IMR-90 (cell line): ENCODE results near the gene PCBP3. TPM values are rescaled to one million over a fixed set of nuclear protein-coding genes. Genes with fewer than 3 reads are reported as not detected.

Experiments
- ATAC-seq: fragments of 200-7000 bp; cut with Tn5 transposase; 2 replicates; pipeline ENCODE4 v1.9.1; 2020; ENCODE audit warnings: low read depth, mild to moderate bottlenecking, moderate library complexity
- BruUV-seq: library from RNA; stranded (reverse); fragments of 400-500 nt; replicated peaks from 2 replicates; lab custom pipeline; 2021; lab: Mats Ljungman, UMichigan
- CTCF ChIA-PET: fragments of 300-600 bp; formaldehyde crosslinking; extraction: SDS; loops from one replicate; lab custom pipeline; 2021; ENCODE audit warnings: antibody characterized with exemption; lab: Yijun Ruan, JAX
- POLR2A ChIA-PET: fragments of 300-600 bp; sonication (Branson Sonifier 250); formaldehyde crosslinking; loops from one replicate; lab custom pipeline; 2022; ENCODE audit warnings: antibody characterized with exemption; ENCODE audit not compliant: unreplicated experiment; lab: Charles Lee
- DNase-seq: peaks from one replicate; pipeline ENCODE4 v3.0.0; 2013
- H2AFZ ChIP-seq: replicated peaks from 2 replicates; pipeline ENCODE3; 2013; ENCODE audit warnings: low read length, mild to moderate bottlenecking; ENCODE audit not compliant: poor library complexity
- H2AK5ac ChIP-seq: 2 replicates; pipeline ENCODE4 v1.6.1; 2013; ENCODE audit warnings: low read depth, low read length, inconsistent platforms
- H2AK9ac ChIP-seq: replicated peaks from 2 replicates; pipeline ENCODE3; 2013; ENCODE audit warnings: mild to moderate bottlenecking, low read depth, low read length, moderate library complexity; ENCODE audit not compliant: poor library complexity
- H2BK120ac ChIP-seq: 2 replicates; pipeline ENCODE4 v1.6.1; 2013; ENCODE audit warnings: low read depth, low read length, inconsistent platforms
- H2BK15ac ChIP-seq: 3 replicates; pipeline ENCODE4 v1.6.1; 2013; ENCODE audit warnings: low read depth, low read length, inconsistent platforms
- H2BK20ac ChIP-seq: 2 replicates; pipeline ENCODE4 v1.6.1; 2013; ENCODE audit warnings: low read depth, mild to moderate bottlenecking, inconsistent platforms, low read length, moderate library complexity
- H2BK5ac ChIP-seq: 2 replicates; pipeline ENCODE4 v1.6.1; 2013; ENCODE audit warnings: mild to moderate bottlenecking, low read depth, low read length, inconsistent platforms; ENCODE audit not compliant: poor library complexity, severe bottlenecking
- H3K14ac ChIP-seq: replicated peaks from 2 replicates; pipeline ENCODE4 v1.6.1; 2013; ENCODE audit warnings: low read depth, low read length, inconsistent platforms
- H3K18ac ChIP-seq: 2 replicates; pipeline ENCODE4 v1.6.1; 2013; ENCODE audit warnings: low read depth, low read length, control low read depth
- H3K23ac ChIP-seq: 2 replicates; pipeline ENCODE4 v1.6.1; 2013; ENCODE audit warnings: low read depth, low read length, inconsistent platforms
- H3K27ac ChIP-seq: 2 replicates; pipeline ENCODE4 v1.5.1; 2013; ENCODE audit warnings: mild to moderate bottlenecking, control low read depth, low read length; ENCODE audit not compliant: insufficient read depth
- H3K27me3 ChIP-seq: 2 replicates; pipeline ENCODE4 v1.6.1; 2013; ENCODE audit warnings: low read length; ENCODE audit not compliant: control insufficient read depth, insufficient read depth
- H3K36me3 ChIP-seq: 2 replicates; pipeline ENCODE4 v1.6.1; 2013; ENCODE audit warnings: low read length, mixed read lengths; ENCODE audit not compliant: control insufficient read depth, insufficient read depth
- H3K4ac ChIP-seq: 2 replicates; pipeline ENCODE4 v1.6.1; 2013; ENCODE audit warnings: low read depth, low read length, inconsistent platforms
- H3K4me1 ChIP-seq: 2 replicates; pipeline ENCODE4 v1.6.1; 2013; ENCODE audit warnings: low read length, mixed read lengths; ENCODE audit not compliant: control insufficient read depth, insufficient read depth
- H3K4me2 ChIP-seq: 2 replicates; pipeline ENCODE4 v1.6.1; 2013; ENCODE audit warnings: low read depth, mild to moderate bottlenecking, control low read depth, low read length, moderate library complexity
- H3K4me3 ChIP-seq: 2 replicates; pipeline ENCODE4 v1.5.1; 2013; ENCODE audit warnings: low read depth, mild to moderate bottlenecking, control low read depth, low read length, moderate library complexity; ENCODE audit not compliant: insufficient read depth
- H3K56ac ChIP-seq: 2 replicates; pipeline ENCODE4 v1.6.1; 2013; ENCODE audit warnings: low read length, inconsistent platforms; ENCODE audit not compliant: insufficient read depth; ENCODE audit errors: extremely low read depth
- H3K79me1 ChIP-seq, 2 experiments: 2 replicates each; pipeline ENCODE4 v1.6.1; 2013; ENCODE audit warnings: low read length in 2 of 2, inconsistent platforms in 1 of 2, low read depth in 1 of 2
- H3K9ac ChIP-seq: 2 replicates; pipeline ENCODE4 v1.6.1; 2013; ENCODE audit warnings: low read depth, low read length, control low read depth
- H3K9me1 ChIP-seq: 2 replicates; pipeline ENCODE4 v1.6.1; 2013; ENCODE audit warnings: low read length, inconsistent platforms; ENCODE audit not compliant: insufficient read depth
- H3K9me3 ChIP-seq: 2 replicates; pipeline ENCODE4 v1.6.1; 2013; ENCODE audit warnings: low read length; ENCODE audit not compliant: control insufficient read depth, insufficient read depth
- H4K20me1 ChIP-seq: 2 replicates; pipeline ENCODE4 v1.6.1; 2013; ENCODE audit warnings: low read length, inconsistent platforms; ENCODE audit not compliant: insufficient read depth
- H4K5ac ChIP-seq: 2 replicates; pipeline ENCODE4 v1.6.1; 2013; ENCODE audit warnings: mild to moderate bottlenecking, low read depth, low read length, control low read depth
- H4K8ac ChIP-seq, 2 experiments: 2 replicates each; pipeline ENCODE4 v1.6.1; 2013; ENCODE audit warnings: low read depth in 2 of 2, low read length in 2 of 2, control low read depth in 1 of 2, inconsistent platforms in 1 of 2
- H4K91ac ChIP-seq: 2 replicates; pipeline ENCODE4 v1.6.1; 2013; ENCODE audit warnings: low read depth, low read length, inconsistent platforms; ENCODE audit not compliant: insufficient read depth
- CEBPB ChIP-seq: IDR thresholded peaks from 2 replicates; pipeline ENCODE4 v1.6.1; 2012; ENCODE audit warnings: low read depth, low read length, improper control_type of control experiment
- CHD1 ChIP-seq: IDR thresholded peaks from 2 replicates; pipeline ENCODE4 v1.6.1; 2012; ENCODE audit warnings: low read depth, low read length, improper control_type of control experiment
- CTCF ChIP-seq: conservative IDR thresholded peaks from 2 replicates; pipeline ENCODE4 v1.5.1; 2012; ENCODE audit warnings: mild to moderate bottlenecking, low read depth, low read length, improper control_type of control experiment
- ELK1 ChIP-seq: fragments of 150-350 bp; IDR thresholded peaks from 2 replicates; pipeline ENCODE4 v1.6.1; 2016; ENCODE audit warnings: low read depth, mild to moderate bottlenecking, low read length, moderate library complexity, borderline replicate concordance
- FOS ChIP-seq: fragments of 150-350 bp; IDR thresholded peaks from 2 replicates; pipeline ENCODE4 v1.6.1; 2016; ENCODE audit warnings: low read depth, low read length
- MAFK ChIP-seq: IDR thresholded peaks from 2 replicates; pipeline ENCODE4 v1.6.1; 2012; ENCODE audit warnings: low read depth, low read length, improper control_type of control experiment
- MAZ ChIP-seq: IDR thresholded peaks from 2 replicates; pipeline ENCODE4 v1.6.1; 2012; ENCODE audit warnings: low read depth, mild to moderate bottlenecking, low read length, improper control_type of control experiment, moderate library complexity, borderline replicate concordance
- MXI1 ChIP-seq: IDR thresholded peaks from 2 replicates; pipeline ENCODE4 v1.6.1; 2012; ENCODE audit warnings: low read depth, mild to moderate bottlenecking, low read length, moderate library complexity, borderline replicate concordance
- NFE2L2 ChIP-seq: fragments of 150-350 bp; IDR thresholded peaks from 2 replicates; pipeline ENCODE4 v1.6.1; 2016; ENCODE audit warnings: low read depth, mild to moderate bottlenecking, low read length
- POLR2A ChIP-seq: IDR thresholded peaks from 2 replicates; pipeline ENCODE4 v1.6.1; 2012; ENCODE audit warnings: mild to moderate bottlenecking, low read depth, low read length
- RAD21 ChIP-seq: IDR thresholded peaks from 2 replicates; pipeline ENCODE4 v1.6.1; 2012; ENCODE audit warnings: low read length, improper control_type of control experiment
- RFX5 ChIP-seq: IDR thresholded peaks from 2 replicates; pipeline ENCODE4 v1.8.0; 2012; ENCODE audit warnings: low read depth, mild to moderate bottlenecking, low read length, moderate library complexity
- SMC3 ChIP-seq: fragments of 150-350 bp; IDR thresholded peaks from 2 replicates; pipeline ENCODE4 v1.6.1; 2016; ENCODE audit warnings: low read depth, mild to moderate bottlenecking, antibody characterized with exemption, low read length, moderate library complexity
- USF2 ChIP-seq: fragments of 150-350 bp; IDR thresholded peaks from 2 replicates; pipeline ENCODE4 v1.6.1; 2017; ENCODE audit warnings: mild to moderate bottlenecking, antibody characterized with exemption, low read length, low read depth
- WGBS, 2 experiments: methylation state at CpG; one replicate each; pipeline versions ENCODE4 v1.1.5 to v1.1.7; 2013; ENCODE audit warnings: missing lambda C conversion rate in 2 of 2; ENCODE audit not compliant: insufficient read length in 1 of 2; ENCODE audit errors: extremely low coverage in 2 of 2; 5-methylcytosine and 5-hydroxymethylcytosine counted together
- dilution Hi-C: fragments of 300-500 bp; cut with HindIII; formaldehyde crosslinking; loops from one replicate; pipeline ENCODE4 v1.14.3; 2018; ENCODE audit warnings: low sequenced_read_pairs; ENCODE audit not compliant: unreplicated experiment
- in situ Hi-C: fragments of 300-500 bp; cut with MboI; formaldehyde crosslinking; loops from 3 replicates; pipeline ENCODE4 v1.14.3; 2019; ENCODE audit warnings: low sequenced_read_pairs, inconsistent platforms, mixed read lengths
- intact Hi-C: fragments of 100-400 bp; cut with micrococcal nuclease; formaldehyde crosslinking; loops from 2 replicates; pipeline ENCODE4 v1.10.0; 2022
- polyA plus RNA-seq, 3 experiments: library from polyadenylated mRNA; depleted of rRNA; stranded (reverse); fragments of >200 nt; gene quantifications; 2 replicates each; pipeline ENCODE4 v1.2.3, GENCODE V29; 2012; ENCODE audit warnings: low replicate concordance in 1 of 3
- total RNA-seq: library from RNA; depleted of rRNA; stranded (reverse); fragments of >200 nt; gene quantifications from 2 replicates; pipeline ENCODE4 v1.2.3, GENCODE V29; 2012

Gene PCBP3
- total and polyA plus RNA-seq, 2 of the 4 experiments (the other 2 are of a cell fraction) = 2.9 to 3.9 TPM

GRCh38 chr21:45635271-45636151 is 8.0 kb upstream of the PCBP3 start:
- no peak overlapping the region for H3K4me2 ChIP-seq
- no peak overlapping the region for H3K18ac ChIP-seq
- H3K9me1 ChIP-seq = peaks cover 14% of the 10 kb centered on the region
- in situ Hi-C loops = no loop called here
- no TSS peak for BruUV-seq
- H2BK20ac ChIP-seq = no peak overlapping the region
- DNase-seq (no peak), ATAC-seq (no peak)
- no peaks in the 10 kb centered on the region for H4K20me1 ChIP-seq
- WGBS, 2 experiments = 60 to 100% methylated on average over 2 to 7 of the region's 7 CpGs
- no peak overlapping the region for H3K9ac ChIP-seq
- H2AK5ac ChIP-seq = peak overlapping the region; percentile 20; the same call in 1 of the 2 replicates
- TF ChIP-seq SMC3 (no peak), RFX5 (no peak), MXI1 (no peak), ELK1 (no peak), CEBPB (no peak), FOS (no peak), NFE2L2 (no peak), USF2 (no peak), CHD1 (no peak), MAFK (no peak), CTCF (no peak), RAD21 (no peak), MAZ (no peak), POLR2A (no peak)
- no peak overlapping the region for H3K4me3 ChIP-seq
- no peak overlapping the region for H4K91ac ChIP-seq
- H4K5ac ChIP-seq = no peak overlapping the region
- peak overlapping the region; percentile 96 for H2BK5ac ChIP-seq
- intact Hi-C loops = no loop called here
- H2AFZ ChIP-seq = no peak overlapping the region
- H3K27me3 ChIP-seq = peaks cover 26% of the 10 kb centered on the region
- H3K4me1 ChIP-seq = no peaks in the 10 kb centered on the region
- dilution Hi-C loops = no loop called here
- H2BK120ac ChIP-seq = no peak overlapping the region
- H3K79me1 ChIP-seq = no peaks in the 10 kb centered on the region
- H3K27ac ChIP-seq = no peak overlapping the region
- H3K23ac ChIP-seq = no peak overlapping the region
- no peaks in the 10 kb centered on the region for H3K36me3 ChIP-seq
- H3K9me3 ChIP-seq = no peaks in the 10 kb centered on the region
- no peak overlapping the region for H3K14ac ChIP-seq
- H3K56ac ChIP-seq = no peak overlapping the region
- no peak overlapping the region for H4K8ac ChIP-seq
- no peak overlapping the region for H3K4ac ChIP-seq
- CTCF ChIA-PET = no interaction called here
- H2BK15ac ChIP-seq = no peak overlapping the region
- POLR2A ChIA-PET = no interaction called here
- H2AK9ac ChIP-seq = no peak overlapping the region
